Stimulated activated CD4-positive, alpha-beta T cell treated with anti-CD3 and anti-CD28 coated beads, TNF-alpha, amount 100 ng/mL, for 4 hours (primary cell): ENCODE data around the gene LRRC8D.
A peak's percentile ranks its signal among the peaks of the same experiment; 100 is the strongest.

Experiments used
- DNase-seq, 3 experiments: peaks; one replicate each; pipeline ENCODE4 v3.0.0-alpha.2; 2020; ENCODE audit warnings: low read depth in 3 of 3

Gene LRRC8D

GRCh38 chr1:89941110-89941766, 120.4 kb downstream of the LRRC8D start:
- no peak for DNase-seq

GRCh38 chr1:89942014-89942413, 121.2 kb downstream of the LRRC8D start:
- no peak for DNase-seq

- no peak for DNase-seq
Observed at GRCh38 chr1:89942825-89943658, 122.2 kb downstream of the LRRC8D start.

GRCh38 chr1:89943846-89944781, 123.3 kb downstream of the LRRC8D start:
- DNase-seq = no peak

- no peak for DNase-seq
Observed at GRCh38 chr1:89945852-89946476, 125.1 kb downstream of the LRRC8D start.

- DNase-seq = no peak
Observed at GRCh38 chr1:89946532-89946931, 125.7 kb downstream of the LRRC8D start.

- no peak for DNase-seq
Observed at GRCh38 chr1:89948722-89949345, 128.0 kb downstream of the LRRC8D start.

GRCh38 chr1:89949991-89950624, 129.3 kb downstream of the LRRC8D start:
- DNase-seq = no peak

- DNase-seq = no peak
Observed at GRCh38 chr1:89950703-89951102, 129.9 kb downstream of the LRRC8D start.

GRCh38 chr1:89951766-89952604, 131.2 kb downstream of the LRRC8D start:
- DNase-seq = no peak

GRCh38 chr1:89952605-89953130, 131.8 kb downstream of the LRRC8D start:
- DNase-seq = no peak

- DNase-seq = peak in 1 of 3 experiments; percentile 10
Observed at GRCh38 chr1:89953131-89953626, 132.3 kb downstream of the LRRC8D start.

- no peak for DNase-seq
Observed at GRCh38 chr1:89953929-89954328, 133.1 kb downstream of the LRRC8D start.

- DNase-seq = no peak
Observed at GRCh38 chr1:89954401-89954800, 133.6 kb downstream of the LRRC8D start.

GRCh38 chr1:89955311-89956205, 134.7 kb downstream of the LRRC8D start:
- DNase-seq = no peak

GRCh38 chr1:89957107-89957506, 136.3 kb downstream of the LRRC8D start:
- DNase-seq = no peak

- no peak for DNase-seq
Observed at GRCh38 chr1:89958851-89959654, 138.2 kb downstream of the LRRC8D start.
